SK-N-SH (cell line): Measurements from ENCODE around the gene AFF3.

ENCODE experiments used
- CTCF ChIP-seq: fragments of 200-600 bp; sonication (generic); IDR thresholded peaks from 2 replicates; pipeline ENCODE4 v1.6.1; 2017; ENCODE audit warnings: antibody characterized with exemption, mild to moderate bottlenecking, moderate library complexity
- ELF1 ChIP-seq: IDR thresholded peaks from 2 replicates; pipeline ENCODE4 v1.4.0; 2012
- EP300 ChIP-seq, 2 experiments: IDR thresholded peaks; 2 replicates each; pipeline versions ENCODE4 v1.4.0 to v1.6.1; 2012; ENCODE audit warnings: borderline replicate concordance in 1 of 2, low read depth in 1 of 2, low read length in 1 of 2
- FOSL2 ChIP-seq: IDR thresholded peaks from 2 replicates; pipeline ENCODE4 v1.4.0; 2012; ENCODE audit warnings: low read depth, mild to moderate bottlenecking, moderate library complexity, borderline replicate concordance
- FOXJ3 ChIP-seq: sonication (generic); formaldehyde crosslinking; IDR thresholded peaks from 2 replicates; pipeline ENCODE4 v1.5.1; 2020; ENCODE audit warnings: mild to moderate bottlenecking, missing genetic modification reagents
- FOXM1 ChIP-seq: IDR thresholded peaks from 2 replicates; pipeline ENCODE4 v1.4.0; 2012; ENCODE audit warnings: low read depth, mild to moderate bottlenecking
- MAX ChIP-seq: IDR thresholded peaks from 2 replicates; pipeline ENCODE4 v1.4.0; 2012; ENCODE audit warnings: low read depth
- MXI1 ChIP-seq: IDR thresholded peaks from 2 replicates; pipeline ENCODE4 v1.6.1; 2012; ENCODE audit warnings: mild to moderate bottlenecking, low read depth, low read length, improper control_type of control experiment
- REST ChIP-seq: IDR thresholded peaks from 2 replicates; pipeline ENCODE4 v1.6.1; 2012; ENCODE audit warnings: mild to moderate bottlenecking, low read depth, low read length, moderate library complexity
- SIN3A ChIP-seq: IDR thresholded peaks from 2 replicates; pipeline ENCODE4 v1.6.1; 2012; ENCODE audit warnings: low read depth, mild to moderate bottlenecking, low read length, moderate library complexity, borderline replicate concordance
- SMC3 ChIP-seq: IDR thresholded peaks from 2 replicates; pipeline ENCODE4 v1.6.1; 2012; ENCODE audit warnings: low read depth, low read length, improper control_type of control experiment
- TAF1 ChIP-seq: IDR thresholded peaks from 2 replicates; pipeline ENCODE4 v1.6.1; 2012; ENCODE audit warnings: low read depth, mild to moderate bottlenecking, low read length, moderate library complexity, borderline replicate concordance
- USF1 ChIP-seq: IDR thresholded peaks from 2 replicates; pipeline ENCODE4 v1.4.0; 2012; ENCODE audit warnings: low read depth, borderline replicate concordance

- TF ChIP-seq MXI1 (no peak), ELF1 (no peak), CTCF (no peak), USF1 (no peak), REST (no peak), FOXM1 (no peak), MAX (no peak), SIN3A (no peak), FOSL2 (no peak), TAF1 (no peak), EP300 (IDR thresholded peaks at IDR 0.05; ENCODE audit: borderline replicate concordance in 1 of 2, low read depth in 1 of 2, low read length in 1 of 2) (no peak), FOXJ3 (CRISPR knock-in tag) (no peak), SMC3 (no peak)
Observed at GRCh38 chr2:99680946-99681345, 461.4 kb downstream of the AFF3 start.
